Cardiac septum (tissue), 1 donor: ENCODE results near the gene ANKDD1A. TPM values are rescaled to one million over a fixed set of nuclear protein-coding genes. Genes with fewer than 3 reads are reported as not detected.

ENCODE experiments used
- DNase-seq: peaks from one replicate; pipeline ENCODE4 v3.0.0-alpha.2; 2020; ENCODE audit warnings: low spot score
- intact Hi-C: fragments of 100-400 bp; cut with DNase I; formaldehyde crosslinking; loops from one replicate; pipeline ENCODE4 v1.14.0; 2022
- total RNA-seq: library from RNA; stranded (reverse); fragmentation: NEBNext Ultra II Directional; extraction: Animal tissue kit (Norgen Biotek cat#: 25700); gene quantifications from one replicate; pipeline ENCODE4 v1.2.1, GENCODE V29; 2021
- donor health status: DM: no; HTN: no; CAD: no.

Gene ANKDD1A
- total RNA-seq, 1 donor from 2014 or later = 1.4 TPM

- no peak for DNase-seq
- intact Hi-C loops = no loop called here
These were observed 4.7 kb downstream of the ANKDD1A start for GRCh38 chr15:64916365-64916764.

GRCh38 chr15:64917211-64917610 is 5.5 kb downstream of the ANKDD1A start:
- intact Hi-C loops = no loop called here
- peak; percentile 69 for DNase-seq

- intact Hi-C loops = no loop called here
These were observed 8.0 kb downstream of the ANKDD1A start for GRCh38 chr15:64919721-64920120.

GRCh38 chr15:64921711-64922110 is 10.0 kb downstream of the ANKDD1A start:
- DNase-seq = no peak

More at GRCh38 chr15:64919721-64920120, 8.0 kb downstream of the ANKDD1A start:
- DNase-seq = peak; percentile 59

GRCh38 chr15:64923546-64923945 is 11.8 kb downstream of the ANKDD1A start:
- no peak for DNase-seq
- intact Hi-C loops = no loop called here

More at GRCh38 chr15:64921711-64922110, 10.0 kb downstream of the ANKDD1A start:
- intact Hi-C loops = no loop called here

- intact Hi-C loops = no loop called here
These were observed 13.9 kb downstream of the ANKDD1A start for GRCh38 chr15:64925335-64926330.

GRCh38 chr15:64926661-64927060 is 15.0 kb downstream of the ANKDD1A start:
- DNase-seq = no peak
- intact Hi-C loops = no loop called here

More at GRCh38 chr15:64925335-64926330, 13.9 kb downstream of the ANKDD1A start:
- DNase-seq = no peak

- intact Hi-C loops = no loop called here
These were observed 17.0 kb downstream of the ANKDD1A start for GRCh38 chr15:64928626-64929220.

GRCh38 chr15:64930019-64930652 is 18.4 kb downstream of the ANKDD1A start:
- no peak for DNase-seq

More at GRCh38 chr15:64928626-64929220, 17.0 kb downstream of the ANKDD1A start:
- DNase-seq = no peak

GRCh38 chr15:64930778-64931371 is 19.2 kb downstream of the ANKDD1A start:
- intact Hi-C loops = no loop called here
- DNase-seq = no peak

More at GRCh38 chr15:64930019-64930652, 18.4 kb downstream of the ANKDD1A start:
- intact Hi-C loops = no loop called here

GRCh38 chr15:64931381-64931780 is 19.7 kb downstream of the ANKDD1A start:
- DNase-seq = no peak
- intact Hi-C loops = no loop called here

GRCh38 chr15:64934023-64934422 is 22.3 kb downstream of the ANKDD1A start:
- intact Hi-C loops = no loop called here
- peak; percentile 64 for DNase-seq

GRCh38 chr15:64938192-64938591 is 26.5 kb downstream of the ANKDD1A start:
- DNase-seq = peak; percentile 4
- intact Hi-C loops = no loop called here

- DNase-seq = no peak
- intact Hi-C loops = no loop called here
These were observed 30.7 kb downstream of the ANKDD1A start for GRCh38 chr15:64942356-64942755.

- intact Hi-C loops = no loop called here
- no peak for DNase-seq
These were observed 32.0 kb downstream of the ANKDD1A start for GRCh38 chr15:64943512-64944225.

- DNase-seq = no peak
- intact Hi-C loops = no loop called here
These were observed 33.3 kb downstream of the ANKDD1A start for GRCh38 chr15:64944961-64945360.

- no peak for DNase-seq
- intact Hi-C loops = no loop called here
These were observed 35.5 kb downstream of the ANKDD1A start for GRCh38 chr15:64947211-64947610.

GRCh38 chr15:64948916-64949315 is 37.2 kb downstream of the ANKDD1A start:
- intact Hi-C loops = no loop called here

More at GRCh38 chr15:64948916-64949315, 37.2 kb downstream of the ANKDD1A start:
- DNase-seq = no peak
